Right atrium auricular region (tissue), 2 donors: ENCODE results near the gene ZNF679. TPM values are rescaled to one million over a fixed set of nuclear protein-coding genes. Genes with fewer than 3 reads are reported as not detected.
A peak's percentile ranks its signal among the peaks of the same experiment; 100 is the strongest.

ENCODE experiments used
- DNase-seq: peaks from one replicate; pipeline ENCODE4 v3.0.0-alpha.2; 2019; ENCODE audit warnings: low spot score
- H3K27ac ChIP-seq, 2 donors: fragments of 200-600 bp; sonication (generic); 1 replicate in 1 of 2; 2 replicates in 1 of 2; pipeline ENCODE4 v1.5.1; 2016 to 2019
- H3K27me3 ChIP-seq, 2 donors: fragments of 200-600 bp; sonication (generic); one replicate each; pipeline versions ENCODE4 v1.5.1 to v1.6.0; 2017 to 2019
- H3K36me3 ChIP-seq: fragments of 200-600 bp; sonication (generic); one replicate; pipeline ENCODE4 v1.5.1; 2016
- H3K4me1 ChIP-seq, 2 donors: fragments of 200-600 bp; sonication (generic); one replicate each; pipeline versions ENCODE4 v1.5.1 to v1.6.0; 2017 to 2019
- H3K4me3 ChIP-seq, 2 donors: fragments of 200-600 bp; sonication (generic); 1 replicate in 1 of 2; 2 replicates in 1 of 2; pipeline ENCODE4 v1.5.1; 2017 to 2019; ENCODE audit warnings: mild to moderate bottlenecking in 1 of 2, moderate library complexity in 1 of 2
- H3K9me3 ChIP-seq, 2 donors: fragments of 200-600 bp; sonication (generic); one replicate each; pipeline ENCODE4 v1.5.1; 2019
- CTCF ChIP-seq, 2 donors: fragments of 200-600 bp; sonication (generic); IDR thresholded peaks; one replicate each; pipeline ENCODE4 v1.5.1; 2019; ENCODE audit warnings: antibody characterized with exemption in 2 of 2
- total RNA-seq, 2 donors: library from RNA; depleted of rRNA; stranded (reverse); fragments of >200 nt; gene quantifications; one replicate each; pipeline ENCODE4 v1.1.0, GENCODE V29; 2016

The ZNF679 gene
- total RNA-seq, 2 donors from 2014 or later = not detected

- TF ChIP-seq CTCF (IDR thresholded peaks at IDR 0.05) = no peak
- no peaks in the 10 kb centered on the region for H3K9me3 ChIP-seq
- peaks cover 0 to 13% of the 10 kb centered on the region in 2 donors for H3K4me1 ChIP-seq
- H3K27ac ChIP-seq = peak overlapping the region; percentile 82 to 95
- DNase-seq = peak; percentile 94
- H3K27me3 ChIP-seq = no peaks in the 10 kb centered on the region
- H3K4me3 ChIP-seq = peak overlapping the region; percentile 53 to 71
- H3K36me3 ChIP-seq = no peaks in the 10 kb centered on the region
Observed at GRCh38 chr7:64307254-64308015, 79.2 kb downstream of the ZNF679 start.

DNA sequence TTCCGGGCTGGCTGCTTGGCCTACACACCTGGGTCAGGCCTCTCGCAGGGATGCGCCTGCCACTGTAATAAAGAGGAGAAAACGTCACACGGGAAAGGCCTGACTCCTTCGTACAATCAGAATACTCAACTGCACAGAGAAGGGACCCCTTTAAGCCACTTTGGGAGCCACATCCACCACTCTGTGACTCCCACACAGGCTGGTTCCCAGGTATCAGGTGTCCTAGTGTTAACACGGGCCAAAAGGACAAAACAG, 79.7 kb downstream of the ZNF679 start:
- H3K4me1 ChIP-seq = peaks cover 0 to 13% of the 10 kb centered on the region in 2 donors
- no peaks in the 10 kb centered on the region for H3K9me3 ChIP-seq
- H3K27ac ChIP-seq = peak overlapping the region; percentile 82 to 95
- peak; percentile 57 for DNase-seq
- TF ChIP-seq CTCF (IDR thresholded peaks at IDR 0.05) = no peak
- no peaks in the 10 kb centered on the region for H3K27me3 ChIP-seq
- no peaks in the 10 kb centered on the region for H3K36me3 ChIP-seq
- peak overlapping the region; percentile 53 to 71 for H3K4me3 ChIP-seq

DNA sequence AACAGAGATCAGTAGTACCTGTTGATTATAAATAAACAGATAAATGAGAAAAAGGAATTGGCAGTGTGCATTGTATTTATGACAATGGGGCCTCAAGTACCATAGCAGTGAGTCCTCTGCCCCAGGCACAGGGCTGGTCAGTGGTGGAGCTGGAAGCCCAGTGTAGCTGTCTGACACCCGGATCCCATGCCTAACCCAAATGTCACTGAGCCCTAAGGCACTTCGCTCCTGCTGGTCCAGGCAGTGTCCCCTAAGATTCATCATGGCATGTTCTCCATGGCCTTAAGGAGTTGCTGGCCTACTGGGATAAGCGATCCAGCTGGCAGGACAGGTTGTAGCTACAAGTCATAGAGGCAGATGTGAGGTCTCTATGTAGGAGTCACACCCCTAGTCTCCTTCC, 82.2 kb downstream of the ZNF679 start:
- Histone ChIP-seq H3K9me3 (no peaks in the 10 kb centered on the region), H3K4me1 (peaks cover 0 to 31% of the 10 kb centered on the region in 2 donors), H3K36me3 (no peaks in the 10 kb centered on the region), H3K4me3 (no peak overlapping the region), H3K27ac (no peak overlapping the region), H3K27me3 (no peaks in the 10 kb centered on the region)
- TF ChIP-seq CTCF (IDR thresholded peaks at IDR 0.05) = no peak
- DNase-seq = no peak

DNA sequence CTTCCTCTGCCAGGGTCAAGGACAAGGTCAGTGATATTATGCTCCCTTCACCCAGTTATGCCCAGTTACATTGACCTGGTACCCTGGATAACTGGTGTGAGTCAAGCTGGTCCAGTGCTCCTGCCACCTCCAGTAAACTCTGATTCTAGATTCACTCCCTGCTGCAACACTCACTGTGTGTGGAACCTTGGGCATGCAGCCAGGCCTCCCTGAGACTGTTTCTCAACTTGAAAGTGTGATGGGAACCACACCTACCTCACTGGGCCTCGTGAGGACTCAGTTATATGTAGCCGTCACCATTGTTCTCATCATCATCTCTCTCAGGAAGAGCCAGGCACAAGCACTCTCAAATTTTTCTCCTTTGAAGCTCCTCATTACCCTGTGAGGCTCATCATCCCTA, 84.6 kb downstream of the ZNF679 start:
- DNase-seq = no peak
- no peak overlapping the region for H3K4me3 ChIP-seq
- peaks cover 0 to 29% of the 10 kb centered on the region in 2 donors for H3K4me1 ChIP-seq
- no peak overlapping the region for H3K27ac ChIP-seq
- no peaks in the 10 kb centered on the region for H3K36me3 ChIP-seq
- no peaks in the 10 kb centered on the region for H3K27me3 ChIP-seq
- no peak for TF ChIP-seq CTCF (IDR thresholded peaks at IDR 0.05)
- H3K9me3 ChIP-seq = no peaks in the 10 kb centered on the region

DNA sequence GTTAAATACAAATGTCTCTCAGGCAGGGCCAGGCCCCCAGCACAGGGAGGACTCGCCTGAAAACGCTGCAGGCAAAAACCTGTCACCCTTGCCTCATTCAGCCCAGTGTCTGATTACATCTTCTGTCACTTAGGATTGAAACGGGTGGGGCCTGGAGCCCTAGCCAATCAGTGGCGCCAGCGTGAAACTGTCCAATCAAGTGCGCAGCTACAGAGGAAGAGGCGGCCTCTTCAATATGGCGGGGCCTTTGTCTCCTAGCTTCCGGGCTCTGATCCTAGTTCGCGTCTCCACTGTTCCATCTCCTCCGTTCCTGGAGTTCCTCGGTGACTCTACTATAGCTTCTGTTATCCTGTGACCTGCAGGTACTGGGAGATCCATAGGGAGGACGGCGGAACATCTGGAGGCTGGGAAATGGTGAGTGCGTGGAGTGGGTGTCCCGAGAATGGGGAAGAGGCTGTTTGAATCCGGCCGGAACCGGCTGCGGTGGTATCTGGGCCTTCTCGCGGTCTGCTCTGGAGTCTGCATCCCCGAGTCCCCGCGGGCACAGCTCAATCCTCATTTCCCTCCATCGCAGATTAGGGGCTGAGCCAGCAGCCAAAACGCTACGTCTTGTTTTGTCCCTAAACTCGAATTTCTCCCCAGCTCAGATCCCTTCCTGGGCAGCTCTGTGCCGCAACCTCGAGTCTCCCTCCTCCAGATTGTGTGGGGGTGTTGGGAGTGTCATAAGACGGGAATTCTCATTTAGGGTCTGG, 85.6 kb downstream of the ZNF679 start, which contains the start of gene ZNF736:
ZNF736 (plus strand) TSS at position 222 of the 752 bp plus-strand sequence; CDS start at position 412, 190 bp downstream.
- peak; percentile 97 for DNase-seq
- no peaks in the 10 kb centered on the region for H3K36me3 ChIP-seq
- TF ChIP-seq CTCF (IDR thresholded peaks at IDR 0.05) = no peak

More for the DNA sequence above, 85.6 kb downstream of the ZNF679 start, which contains the start of gene ZNF736:
- Histone ChIP-seq H3K4me3 (peak within 1 kb of the TSS; percentile 66 to 71), H3K4me1 (peaks cover 0 to 25% of the 10 kb centered on the region in 2 donors), H3K27ac (peak within 1 kb of the TSS; percentile 63 to 74), H3K9me3 (no peaks in the 10 kb centered on the region), H3K27me3 (no peaks in the 10 kb centered on the region)
